ENCODE data around the gene OR4K5. TPM values are rescaled to one million over a fixed set of nuclear protein-coding genes. Genes with fewer than 3 reads are reported as not detected.
"Not testable (repeated sequence)": the region's sequence is repeated elsewhere in the genome, so short reads cannot be mapped to it uniquely, and the experiment has no call there.

Gene OR4K5
- total RNA-seq, 3 donors from 2014 or later: not detected

GRCh38 chr14:19949218-19949617, 28.8 kb downstream of the OR4K5 start:
- Histone ChIP-seq H3K36me3 (no peaks in the 10 kb centered on the region), H3K4me3 (no peak overlapping the region), H3K9me3 (no peaks in the 10 kb centered on the region), H3K27ac (no peak overlapping the region), H3K27me3 (no peaks in the 10 kb centered on the region), H3K4me1 (no peaks in the 10 kb centered on the region)
- DNase-seq (ENCODE audit: low spot score in 2 of 2): no peak
- intact Hi-C loops (cut with DNase I; ENCODE audit: low total_unique reads): no loop called here
- TF ChIP-seq POLR2AphosphoS5 (IDR thresholded peaks at IDR 0.05): no peak
- TF ChIP-seq CTCF (IDR thresholded peaks at IDR 0.05): no peak
- TF ChIP-seq POLR2A (IDR thresholded peaks at IDR 0.05): no peak

GRCh38 chr14:19969735-19970134, 49.3 kb downstream of the OR4K5 start:
- H3K36me3 ChIP-seq; DNase-seq (ENCODE audit: low spot score in 2 of 2); H3K4me3 ChIP-seq; H3K4me1 ChIP-seq; intact Hi-C loops (cut with DNase I; ENCODE audit: low total_unique reads); H3K27ac ChIP-seq; H3K9me3 ChIP-seq; H3K27me3 ChIP-seq: not testable (repeated sequence)

Other genes with a start within 250 kb of the OR4K5 start
- not detected for gene OR11H2, start 206.7 kb upstream of the OR4K5 start, total RNA-seq
- gene OR4Q3, start 177.0 kb upstream of the OR4K5 start, total RNA-seq: not detected
- gene OR4M1, start 147.1 kb upstream of the OR4K5 start, total RNA-seq: not detected
- gene OR4N2, start 116.8 kb upstream of the OR4K5 start, total RNA-seq: not detected
- not detected for gene OR4K2, start 45.5 kb upstream of the OR4K5 start, total RNA-seq
- gene OR4K1, start 10.3 kb downstream of the OR4K5 start, total RNA-seq: not detected
- not detected for gene OR4K15, start 55.0 kb downstream of the OR4K5 start, total RNA-seq
- not detected for gene OR4Q2, start 81.6 kb downstream of the OR4K5 start, total RNA-seq
- gene OR4K14, start 98.7 kb downstream of the OR4K5 start, total RNA-seq: not detected
- gene OR4K13, start 115.4 kb downstream of the OR4K5 start, total RNA-seq: not detected
- gene OR4L1, start 139.4 kb downstream of the OR4K5 start, total RNA-seq: not detected
- gene OR4K17, start 190.1 kb downstream of the OR4K5 start, total RNA-seq: not detected
- not detected for gene OR4N5, start 218.2 kb downstream of the OR4K5 start, total RNA-seq